ENCODE measurements around the gene TAF8.

TAF8 gene

GRCh38 chr6:42053601-42054000 lies 3.3 kb downstream of the TAF8 start:
- ATAC-seq (ENCODE audit: low read depth) (no peak), DNase-seq (ENCODE audit: low spot score) (no peak)
- H3K4me1 ChIP-seq (ENCODE audit: insufficient read depth, poor library complexity, severe bottlenecking) = peaks cover 6% of the 10 kb centered on the region
- H3K27me3 ChIP-seq (ENCODE audit: insufficient read depth, poor library complexity, severe bottlenecking) = no peaks in the 10 kb centered on the region
- H3K36me3 ChIP-seq (ENCODE audit: low read depth) = peaks cover 74% of the 10 kb centered on the region
- H3K9me3 ChIP-seq (ENCODE audit: severe bottlenecking) = no peaks in the 10 kb centered on the region
- no peak overlapping the region for H3K27ac ChIP-seq (ENCODE audit: poor library complexity, severe bottlenecking)
- no peak for TF ChIP-seq CTCF (IDR thresholded peaks at IDR 0.05; ENCODE audit: poor library complexity, severe bottlenecking)
- no peak overlapping the region for H3K4me3 ChIP-seq (ENCODE audit: severe bottlenecking)

GRCh38 chr6:42059743-42060142 lies 9.4 kb downstream of the TAF8 start:
- no peak for DNase-seq (ENCODE audit: low spot score)
- Histone ChIP-seq H3K9me3 (ENCODE audit: severe bottlenecking) (no peaks in the 10 kb centered on the region), H3K27ac (ENCODE audit: poor library complexity, severe bottlenecking) (no peak overlapping the region), H3K4me3 (ENCODE audit: severe bottlenecking) (no peak overlapping the region), H3K4me1 (ENCODE audit: insufficient read depth, poor library complexity, severe bottlenecking) (no peaks in the 10 kb centered on the region), H3K36me3 (ENCODE audit: low read depth) (peaks cover 75% of the 10 kb centered on the region), H3K27me3 (ENCODE audit: insufficient read depth, poor library complexity, severe bottlenecking) (no peaks in the 10 kb centered on the region)
- no peak for ATAC-seq (ENCODE audit: low read depth)
- TF ChIP-seq CTCF (IDR thresholded peaks at IDR 0.05; ENCODE audit: poor library complexity, severe bottlenecking) = no peak

- ATAC-seq (ENCODE audit: low read depth) = no peak
- no peak overlapping the region for H3K27ac ChIP-seq (ENCODE audit: poor library complexity, severe bottlenecking)
- no peaks in the 10 kb centered on the region for H3K9me3 ChIP-seq (ENCODE audit: severe bottlenecking)
- H3K4me3 ChIP-seq (ENCODE audit: severe bottlenecking) = no peak overlapping the region
- TF ChIP-seq CTCF (IDR thresholded peaks at IDR 0.05; ENCODE audit: poor library complexity, severe bottlenecking) = no peak
- H3K4me1 ChIP-seq (ENCODE audit: insufficient read depth, poor library complexity, severe bottlenecking) = no peaks in the 10 kb centered on the region
- H3K27me3 ChIP-seq (ENCODE audit: insufficient read depth, poor library complexity, severe bottlenecking) = no peaks in the 10 kb centered on the region
- H3K36me3 ChIP-seq (ENCODE audit: low read depth) = peaks cover 81% of the 10 kb centered on the region
- DNase-seq (ENCODE audit: low spot score) = no peak
These were observed 15.9 kb downstream of the TAF8 start for GRCh38 chr6:42066156-42066675.

GRCh38 chr6:42068173-42068572 lies 17.8 kb downstream of the TAF8 start:
- Histone ChIP-seq H3K4me3 (ENCODE audit: severe bottlenecking) (no peak overlapping the region), H3K9me3 (ENCODE audit: severe bottlenecking) (no peaks in the 10 kb centered on the region), H3K4me1 (ENCODE audit: insufficient read depth, poor library complexity, severe bottlenecking) (no peaks in the 10 kb centered on the region), H3K36me3 (ENCODE audit: low read depth) (peaks cover 82% of the 10 kb centered on the region), H3K27ac (ENCODE audit: poor library complexity, severe bottlenecking) (no peak overlapping the region), H3K27me3 (ENCODE audit: insufficient read depth, poor library complexity, severe bottlenecking) (no peaks in the 10 kb centered on the region)
- DNase-seq (ENCODE audit: low spot score) = no peak
- ATAC-seq (ENCODE audit: low read depth) = no peak
- no peak for TF ChIP-seq CTCF (IDR thresholded peaks at IDR 0.05; ENCODE audit: poor library complexity, severe bottlenecking)

GRCh38 chr6:42068872-42069522 lies 18.7 kb downstream of the TAF8 start:
- Histone ChIP-seq H3K36me3 (ENCODE audit: low read depth) (peaks cover 73% of the 10 kb centered on the region), H3K27ac (ENCODE audit: poor library complexity, severe bottlenecking) (no peak overlapping the region), H3K27me3 (ENCODE audit: insufficient read depth, poor library complexity, severe bottlenecking) (no peaks in the 10 kb centered on the region), H3K9me3 (ENCODE audit: severe bottlenecking) (no peaks in the 10 kb centered on the region), H3K4me3 (ENCODE audit: severe bottlenecking) (no peak overlapping the region), H3K4me1 (ENCODE audit: insufficient read depth, poor library complexity, severe bottlenecking) (no peaks in the 10 kb centered on the region)
- no peak for TF ChIP-seq CTCF (IDR thresholded peaks at IDR 0.05; ENCODE audit: poor library complexity, severe bottlenecking)
- ATAC-seq (ENCODE audit: low read depth) = no peak
- DNase-seq (ENCODE audit: low spot score) = no peak

All from RWPE2 (cell line).